HepG2 (cell line): ENCODE results near the gene PDZD7. TPM values are rescaled to one million over a fixed set of nuclear protein-coding genes. Genes with fewer than 3 reads are reported as not detected.

Source experiments
- ARNT2 ChIP-seq: sonication (generic); formaldehyde crosslinking; IDR thresholded peaks from 2 replicates; pipeline ENCODE4 v1.8.0; 2022; ENCODE audit warnings: mild to moderate bottlenecking, low read depth, missing genetic modification reagents, moderate library complexity
- CHCHD3 ChIP-seq: sonication (generic); formaldehyde crosslinking; IDR thresholded peaks from 2 replicates; pipeline ENCODE4 v1.8.0; 2022; ENCODE audit warnings: mild to moderate bottlenecking, missing genetic modification reagents, moderate library complexity
- DPF2 ChIP-seq: sonication (generic); formaldehyde crosslinking; IDR thresholded peaks from 2 replicates; pipeline ENCODE4 v1.4.0; 2020; ENCODE audit warnings: mild to moderate bottlenecking, low read depth, missing genetic modification reagents, borderline replicate concordance
- GTF2F1 ChIP-seq: fragments of 150-350 bp; IDR thresholded peaks from 2 replicates; pipeline ENCODE4 v1.6.1; 2014; ENCODE audit warnings: low read length
- KDM2A ChIP-seq: sonication (generic); formaldehyde crosslinking; IDR thresholded peaks from 2 replicates; pipeline ENCODE4 v1.4.0; 2020; ENCODE audit warnings: low read depth, missing genetic modification reagents, borderline replicate concordance
- NFKBIZ ChIP-seq: IDR thresholded peaks from 2 replicates; pipeline ENCODE4 v1.6.1; 2018; ENCODE audit warnings: missing genetic modification reagents, missing compliant biosample characterization
- RELA ChIP-seq: sonication (generic); formaldehyde crosslinking; IDR thresholded peaks from 2 replicates; pipeline ENCODE4 v1.4.0; 2020; ENCODE audit warnings: missing genetic modification reagents
- REPIN1 ChIP-seq: sonication (generic); formaldehyde crosslinking; IDR thresholded peaks from 2 replicates; pipeline ENCODE4 v1.8.0; 2022; ENCODE audit warnings: missing genetic modification reagents, low read depth, mild to moderate bottlenecking, borderline replicate concordance
- TIGD3 ChIP-seq: sonication (generic); formaldehyde crosslinking; IDR thresholded peaks from 2 replicates; pipeline ENCODE4 v1.5.1; 2020; ENCODE audit warnings: mild to moderate bottlenecking, missing genetic modification reagents, borderline replicate concordance
- ZBTB14 ChIP-seq: sonication (generic); formaldehyde crosslinking; IDR thresholded peaks from 2 replicates; pipeline ENCODE4 v1.4.0; 2020; ENCODE audit warnings: missing genetic modification reagents
- ZBTB40 ChIP-seq, 2 experiments: fragments of 450-650 bp in 1 of 2; sonication (generic) in 1 of 2; formaldehyde crosslinking in 1 of 2; IDR thresholded peaks; 2 replicates each; pipeline versions ENCODE4 v1.6.1 to v1.8.0; 2016 to 2022; ENCODE audit warnings: antibody characterized with exemption in 1 of 2, mild to moderate bottlenecking in 1 of 2, missing genetic modification reagents in 1 of 2
- ZBTB7A ChIP-seq: sonication (generic); formaldehyde crosslinking; IDR thresholded peaks from 2 replicates; pipeline ENCODE4 v1.8.0; 2022; ENCODE audit warnings: mild to moderate bottlenecking, missing genetic modification reagents
- ZNF225 ChIP-seq: sonication (generic); formaldehyde crosslinking; IDR thresholded peaks from 2 replicates; pipeline ENCODE4 v1.4.0; 2020; ENCODE audit warnings: mild to moderate bottlenecking, missing genetic modification reagents
- ZNF292 ChIP-seq: sonication (generic); formaldehyde crosslinking; IDR thresholded peaks from 2 replicates; pipeline ENCODE4 v1.8.1; 2022; ENCODE audit warnings: mild to moderate bottlenecking, low read depth, missing genetic modification reagents, borderline replicate concordance
- ZNF441 ChIP-seq: sonication (generic); formaldehyde crosslinking; IDR thresholded peaks from 2 replicates; pipeline ENCODE4 v1.7.0; 2021; ENCODE audit warnings: missing genetic modification reagents, borderline replicate concordance
- ZNF792 ChIP-seq: IDR thresholded peaks from 2 replicates; pipeline ENCODE4 v1.6.1; 2016
- ZSCAN21 ChIP-seq: sonication (generic); formaldehyde crosslinking; IDR thresholded peaks from 2 replicates; pipeline ENCODE4 v1.8.0; 2022; ENCODE audit warnings: mild to moderate bottlenecking, missing genetic modification reagents, moderate library complexity, borderline replicate concordance
- polyA plus RNA-seq, 8 experiments: library from polyadenylated mRNA; depleted of rRNA in 3 of 8; stranded (reverse) in 7 of 8; unstranded in 1 of 8; fragments of >200 nt; fragmentation: Illumina TruSeq in 4 of 8; extraction: Trizol in 4 of 8; gene quantifications; 2 replicates each; pipeline versions ENCODE4 v1.2.1 to v1.2.3, GENCODE V29; 2011 to 2016; ENCODE audit warnings: low read depth in 4 of 8, missing spikeins in 1 of 8, mixed read lengths in 1 of 8; ENCODE audit not compliant: insufficient read depth in 1 of 8
- total RNA-seq, 5 experiments: library from RNA; depleted of rRNA; stranded (reverse); fragments of >200 nt; fragmentation: Illumina TruSeq; extraction: Trizol; gene quantifications; 2 replicates each; pipeline ENCODE4 v1.2.3, GENCODE V29; 2016; ENCODE audit warnings: low read depth in 1 of 5

The PDZD7 gene
- total and polyA plus RNA-seq, 2 of the 13 experiments (the other 11 are each of a cell fraction or from before 2014, with no cell fraction given) = 0.58 to 0.73 TPM

- TF ChIP-seq ZBTB40 (IDR thresholded peaks at IDR 0.05) (no peak), ZBTB40 (CRISPR knock-in tag; IDR thresholded peaks at IDR 0.05) (0 out of 2 replicates have a peak, but pooled peaks have one; percentile 19), RELA (CRISPR knock-in tag) (no peak), KDM2A (peak; percentile 82), CHCHD3 (0 out of 2 replicates have a peak, but pooled peaks have one; percentile 25), ZSCAN21 (CRISPR knock-in tag) (no peak; the same call in 1 of the 2 replicates), TIGD3 (CRISPR knock-in tag) (peak; percentile 67; the same call in 1 of the 2 replicates), ZBTB14 (CRISPR knock-in tag) (no peak), ZBTB7A (CRISPR knock-in tag) (peak; percentile 70; the same call in 1 of the 2 replicates), ARNT2 (CRISPR knock-in tag) (peak; percentile 77; the same call in 1 of the 2 replicates), DPF2 (no peak), NFKBIZ (CRISPR knock-in tag) (0 out of 2 replicates have a peak, but pooled peaks have one; percentile 31), ZNF225 (no peak), ZNF441 (CRISPR knock-in tag) (peak; percentile 57; the same call in 1 of the 2 replicates), ZNF292 (CRISPR knock-in tag) (peak; percentile 76; the same call in 1 of the 2 replicates), GTF2F1 (no peak), ZNF792 (peak; percentile 92; the same call in 1 of the 2 replicates), REPIN1 (CRISPR knock-in tag) (no peak)
Observed at GRCh38 chr10:101066146-101066895, 35.4 kb upstream of the PDZD7 start (continued).
